HG03066 (cell line): ENCODE results near the gene SPINK8.
"Not testable (repeated sequence)": the region's sequence is repeated elsewhere in the genome, so short reads cannot be mapped to it uniquely, and the experiment has no call there.

Experiments used
- ATAC-seq: cut with Tn5 transposase; IDR thresholded peaks from one replicate; pipeline ENCODE4 v1.9.1; 2021; ENCODE audit warnings: low read depth; ENCODE audit not compliant: unreplicated experiment

SPINK8 gene

GRCh38 chr3:48333346-48334245 lies at the start of gene SPINK8:
TSS of gene SPINK8 (minus strand) at chr3:48333661. CDS start at chr3:48328341, 5,320 bp downstream.
- ATAC-seq = not testable (repeated sequence)

GRCh38 chr3:48372862-48373435 lies 39.5 kb upstream of the SPINK8 start:
- no peak for ATAC-seq

- ATAC-seq = no peak
Measured at GRCh38 chr3:48372377-48372770, 38.9 kb upstream of the SPINK8 start.

GRCh38 chr3:48371651-48372376 lies 38.4 kb upstream of the SPINK8 start, which contains the start of gene FBXW12:
TSS of gene FBXW12 (plus strand) at chr3:48372219. CDS start at chr3:48372768, 549 bp downstream.
- no peak for ATAC-seq

- no peak for ATAC-seq
Measured at GRCh38 chr3:48370333-48370713, 36.9 kb upstream of the SPINK8 start.

- no peak for ATAC-seq
Measured at GRCh38 chr3:48369693-48370332, 36.4 kb upstream of the SPINK8 start.

GRCh38 chr3:48367201-48367600 lies 33.7 kb upstream of the SPINK8 start:
- ATAC-seq = no peak

- no peak for ATAC-seq
Measured at GRCh38 chr3:48364840-48365239, 31.4 kb upstream of the SPINK8 start.

- no peak for ATAC-seq
Measured at GRCh38 chr3:48361928-48362327, 28.5 kb upstream of the SPINK8 start.

- no peak for ATAC-seq
Measured at GRCh38 chr3:48356419-48356818, 23.0 kb upstream of the SPINK8 start.

- no peak for ATAC-seq
Measured at GRCh38 chr3:48353987-48354386, 20.5 kb upstream of the SPINK8 start.

GRCh38 chr3:48352546-48352945 lies 19.1 kb upstream of the SPINK8 start:
- no peak for ATAC-seq

GRCh38 chr3:48347500-48347899 lies 14.0 kb upstream of the SPINK8 start:
- no peak for ATAC-seq

- no peak for ATAC-seq
Measured at GRCh38 chr3:48345946-48346572, 12.6 kb upstream of the SPINK8 start.

GRCh38 chr3:48344867-48345507 lies 11.5 kb upstream of the SPINK8 start:
- no peak for ATAC-seq

- ATAC-seq = no peak
Measured at GRCh38 chr3:48343432-48343831, 10.0 kb upstream of the SPINK8 start.

GRCh38 chr3:48338635-48339034 lies 5.2 kb upstream of the SPINK8 start:
- no peak for ATAC-seq

- ATAC-seq = not testable (repeated sequence)
Measured at GRCh38 chr3:48337536-48337935, 4.1 kb upstream of the SPINK8 start.

- ATAC-seq = not testable (repeated sequence)
Measured at GRCh38 chr3:48335286-48335685, 1.8 kb upstream of the SPINK8 start.

- ATAC-seq = no peak
Measured at GRCh38 chr3:48334605-48335004, 1.1 kb upstream of the SPINK8 start.
